Activated T-helper 1 cell treated with anti-CD3 and anti-CD28 coated beads, Interleukin-2, amount 50 U/mL, for 16 hours (primary cell): Measurements from ENCODE around the gene RNU5D-1.
A peak's percentile ranks its signal among the peaks of the same experiment; 100 is the strongest.
"Not testable (repeated sequence)": the region's sequence is repeated elsewhere in the genome, so short reads cannot be mapped to it uniquely, and the experiment has no call there.

Source experiments
- DNase-seq, 2 donors: peaks; one replicate each; pipeline ENCODE4 v3.0.0-alpha.2; 2020; ENCODE audit warnings: low read depth in 1 of 2, low spot score in 1 of 2

Gene RNU5D-1

DNA sequence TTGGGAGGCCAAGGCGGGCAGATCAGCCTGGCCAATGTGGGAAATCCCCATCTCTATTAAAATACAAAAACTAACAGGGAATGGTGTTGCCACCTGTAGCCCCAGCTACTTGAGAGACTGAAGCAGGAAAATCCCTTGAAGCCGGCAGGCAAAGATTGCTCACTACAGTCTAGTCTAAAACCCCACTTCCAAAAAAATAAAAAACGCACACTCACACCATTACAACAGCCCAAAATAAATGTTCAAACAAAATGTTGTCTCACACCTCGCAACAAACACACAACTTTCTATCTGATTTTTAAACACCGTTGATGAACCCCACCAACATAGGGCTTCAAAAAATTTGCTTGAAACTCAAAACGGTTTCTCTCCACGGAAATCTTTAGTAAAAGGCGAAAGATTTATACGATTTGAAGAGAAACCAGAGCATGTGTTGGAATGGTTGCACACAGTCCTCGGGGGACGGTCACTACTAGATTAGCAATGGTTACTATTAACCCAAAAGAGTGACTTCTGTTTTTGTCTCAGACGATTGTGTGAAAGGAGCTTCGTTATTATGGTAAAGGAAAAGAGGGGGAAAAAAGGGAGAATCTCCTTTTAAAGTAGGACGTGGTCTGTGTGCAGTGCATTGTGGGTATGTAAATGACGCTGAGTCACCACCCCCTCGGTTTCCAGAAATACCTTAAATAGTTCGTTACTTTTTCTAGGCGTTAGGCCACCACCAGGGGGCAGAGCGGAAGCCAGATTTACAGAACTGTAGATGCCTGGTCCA is at the start of gene RNU5D-1:
TSS of gene RNU5D-1 (minus strand) at position 430 of the 772 bp plus-strand sequence.
- peak; percentile 87 to 90 for DNase-seq

DNA sequence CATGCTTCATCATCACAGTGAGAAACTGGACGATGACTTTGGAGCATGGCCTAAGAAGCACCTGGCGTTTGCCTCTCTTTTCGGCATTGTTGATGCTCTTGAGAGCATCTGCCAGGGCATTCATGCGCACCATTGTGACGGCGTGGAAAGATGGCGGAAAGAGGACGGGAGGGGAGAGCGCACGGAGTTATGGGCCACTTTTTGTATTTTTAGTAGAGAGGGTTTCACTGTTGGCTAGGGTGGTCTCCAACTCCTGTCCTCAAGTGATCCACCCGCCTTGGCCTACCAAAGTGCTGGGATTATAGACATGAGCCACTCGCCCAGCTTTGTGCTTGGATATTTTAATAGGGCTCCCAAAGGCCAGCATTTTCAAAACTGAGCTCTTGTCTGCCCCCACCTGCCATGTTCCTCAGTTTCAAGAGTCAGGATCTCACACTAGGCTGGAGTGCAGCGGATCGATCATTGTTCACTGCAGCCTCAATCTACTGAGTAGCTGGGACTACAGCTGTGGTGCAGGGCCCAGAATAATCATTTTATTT is 49.7 kb upstream of the RNU5D-1 start:
- no peak for DNase-seq

DNA sequence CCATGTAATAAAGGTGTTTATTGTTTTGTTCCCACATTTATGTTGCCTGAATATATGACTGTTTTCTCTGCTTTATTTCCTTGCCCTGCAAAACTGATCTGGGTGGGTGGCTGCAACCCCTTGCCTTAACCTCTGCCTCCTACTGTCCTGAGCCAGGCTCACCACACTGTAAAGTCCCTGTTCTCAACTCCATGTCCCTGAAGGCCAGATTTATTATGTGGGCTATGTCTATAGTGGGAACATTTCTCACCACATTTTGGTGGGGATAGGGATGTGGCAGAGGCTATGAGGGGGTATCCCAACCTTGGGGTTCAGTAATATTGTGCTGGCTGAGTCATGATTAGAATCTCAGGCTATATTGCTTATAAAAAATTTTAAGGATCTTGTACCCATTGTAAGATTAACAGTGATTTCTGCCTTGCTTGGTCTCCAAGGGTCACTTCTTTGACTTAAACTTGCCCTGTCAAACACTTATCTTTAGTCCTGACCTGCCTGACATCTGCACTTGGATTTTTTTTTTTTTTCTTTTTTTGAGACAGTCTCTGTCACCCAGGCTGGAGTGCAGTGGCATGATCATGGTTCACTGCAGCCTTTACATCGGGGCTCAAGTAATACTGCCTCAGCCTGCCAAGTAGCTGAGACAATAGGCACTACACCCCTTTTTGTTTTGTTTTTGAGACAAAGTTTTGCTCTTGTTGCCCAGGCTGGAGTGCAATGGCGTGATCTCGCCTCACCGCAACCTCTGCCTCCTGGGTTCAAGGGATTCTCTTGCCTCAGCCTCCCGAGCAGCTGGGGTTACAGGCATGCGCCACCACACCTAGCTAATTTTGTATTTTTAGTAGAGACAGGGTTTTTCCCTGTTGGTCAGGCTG is 48.0 kb upstream of the RNU5D-1 start:
- no peak for DNase-seq

DNA sequence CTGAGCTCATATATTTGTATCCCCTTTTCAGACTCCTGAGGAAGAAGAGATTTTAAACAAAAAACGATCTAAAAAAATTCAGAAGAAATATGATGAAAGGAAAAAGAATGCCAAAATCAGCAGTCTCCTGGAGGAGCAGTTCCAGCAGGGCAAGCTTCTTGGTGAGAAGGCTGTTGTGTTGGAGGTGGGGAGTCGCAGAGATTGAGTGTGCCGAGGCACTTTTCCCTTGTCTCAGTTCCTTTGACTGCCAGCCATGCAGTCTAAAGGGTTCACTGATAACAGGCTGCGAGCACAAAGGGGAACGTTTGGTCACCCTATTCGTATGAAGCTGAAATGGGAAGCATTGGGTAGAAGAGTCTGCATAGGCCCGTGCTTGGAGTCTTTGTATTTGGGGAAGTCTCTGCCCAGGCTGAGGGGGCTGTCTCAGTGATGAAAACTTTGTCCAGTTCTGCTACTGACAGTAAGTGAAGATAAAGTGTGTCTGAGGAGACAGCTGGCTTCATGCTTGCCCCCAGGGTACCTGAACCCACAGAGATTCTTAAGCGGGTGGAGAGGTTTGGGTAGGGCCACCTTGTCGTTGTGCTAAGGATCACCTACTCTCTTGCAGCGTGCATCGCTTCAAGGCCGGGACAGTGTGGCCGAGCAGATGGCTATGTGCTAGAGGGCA is 47.1 kb upstream of the RNU5D-1 start:
- DNase-seq: no peak

DNA sequence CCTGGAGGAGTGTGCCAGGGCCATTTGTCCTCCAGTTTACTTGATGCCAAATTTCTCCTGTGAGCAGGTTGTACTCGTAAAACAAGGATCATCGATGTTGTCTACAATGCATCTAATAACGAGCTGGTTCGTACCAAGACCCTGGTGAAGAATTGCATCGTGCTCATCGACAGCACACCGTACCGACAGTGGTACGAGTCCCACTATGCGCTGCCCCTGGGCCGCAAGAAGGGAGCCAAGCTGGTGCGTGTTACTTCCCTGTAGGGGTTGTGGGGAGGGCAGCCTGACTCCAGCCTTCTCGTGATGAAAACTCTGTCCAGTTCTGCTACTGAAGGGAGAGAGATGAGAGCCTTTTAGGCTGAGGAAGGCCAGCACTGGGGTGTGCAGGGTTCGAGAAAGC is 46.6 kb upstream of the RNU5D-1 start:
- DNase-seq: no peak

- DNase-seq: no peak
Observed at GRCh38 chr1:44776730-44777068, 45.7 kb upstream of the RNU5D-1 start.

DNA sequence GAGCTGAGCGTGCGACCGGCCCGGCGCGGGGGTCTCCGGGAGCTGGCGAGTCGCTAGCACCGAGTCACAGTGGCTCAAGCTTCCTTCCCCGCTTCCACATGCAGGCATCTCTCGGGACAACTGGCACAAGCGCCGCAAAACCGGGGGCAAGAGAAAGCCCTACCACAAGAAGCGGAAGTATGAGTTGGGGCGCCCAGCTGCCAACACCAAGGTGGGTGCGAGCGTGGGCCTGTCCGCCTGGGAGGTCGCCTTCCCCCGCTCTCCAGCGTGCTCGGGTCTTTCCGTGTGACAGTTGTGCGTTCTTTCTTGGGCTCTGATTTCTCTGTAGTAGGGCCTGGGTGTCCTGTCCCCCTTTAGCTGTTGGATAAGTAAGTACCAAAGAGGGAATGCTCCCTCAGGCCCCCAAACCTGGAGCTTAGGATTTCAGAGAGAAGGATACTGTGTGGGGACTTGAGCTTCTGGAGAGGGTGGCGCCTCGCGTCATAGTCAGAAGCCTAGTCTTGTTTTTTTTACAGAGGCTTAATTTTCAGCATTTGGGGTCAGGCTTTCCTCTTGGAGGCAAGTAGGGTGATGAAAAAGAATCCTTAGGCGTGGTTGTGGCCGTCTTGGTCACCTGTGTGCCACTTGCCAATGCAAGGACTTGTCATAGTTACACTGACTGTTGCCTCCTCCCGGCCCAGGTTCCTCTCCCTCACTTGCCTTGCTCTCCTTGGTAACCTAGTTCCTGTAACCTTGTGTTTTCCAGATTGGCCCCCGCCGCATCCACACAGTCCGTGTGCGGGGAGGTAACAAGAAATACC is 45.2 kb upstream of the RNU5D-1 start:
- peak in 1 of 2 donors; percentile 23 for DNase-seq

DNA sequence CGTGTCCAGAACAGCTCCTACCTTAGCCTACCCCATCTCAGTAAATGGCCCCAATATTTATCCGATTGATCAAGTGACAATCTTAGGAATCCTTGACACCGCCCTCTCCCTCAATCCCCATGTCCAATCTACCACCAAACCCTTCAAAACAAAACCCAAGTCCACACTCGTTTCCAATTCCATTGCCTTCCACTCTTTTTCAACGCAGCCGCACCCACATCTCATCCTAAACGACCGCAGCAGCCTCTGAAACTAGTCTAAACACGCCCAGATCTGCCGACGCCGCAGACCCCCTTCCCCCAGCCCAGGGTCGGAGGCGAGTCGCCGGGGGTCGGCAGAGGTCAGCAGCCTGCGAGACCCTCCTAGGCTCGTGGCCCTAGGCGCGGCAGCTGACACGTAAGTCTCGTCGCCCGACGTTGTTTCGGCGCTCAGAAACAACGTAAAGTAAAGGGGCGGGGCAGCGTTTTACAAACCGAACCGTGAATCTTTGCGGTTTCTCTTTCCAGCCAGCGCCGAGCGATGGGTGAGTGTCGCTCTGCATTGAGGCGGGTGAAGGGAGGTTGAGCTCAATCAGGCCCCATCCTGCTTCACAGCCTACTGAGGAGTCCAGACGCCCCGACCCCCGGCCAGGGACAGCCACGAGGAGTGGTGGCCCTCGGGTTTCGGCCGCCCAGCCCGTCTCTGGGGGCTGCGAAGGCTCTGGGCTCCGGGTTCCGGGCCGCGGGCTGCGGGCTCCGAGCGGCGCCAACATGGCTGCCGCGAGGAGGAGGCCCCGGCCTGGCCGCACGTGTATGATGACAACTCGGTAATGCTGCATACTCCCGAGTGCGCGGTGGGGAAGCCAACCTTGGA is 44.3 kb upstream of the RNU5D-1 start, which contains the start of gene RPS8:
TSS of gene RPS8 (plus strand) at position 463 of the 852 bp plus-strand sequence. CDS start at position 520, 57 bp downstream.
- DNase-seq: peak; percentile 76 to 81

GRCh38 chr1:44766421-44766820 is 35.5 kb upstream of the RNU5D-1 start:
- not testable (repeated sequence) for DNase-seq

DNA sequence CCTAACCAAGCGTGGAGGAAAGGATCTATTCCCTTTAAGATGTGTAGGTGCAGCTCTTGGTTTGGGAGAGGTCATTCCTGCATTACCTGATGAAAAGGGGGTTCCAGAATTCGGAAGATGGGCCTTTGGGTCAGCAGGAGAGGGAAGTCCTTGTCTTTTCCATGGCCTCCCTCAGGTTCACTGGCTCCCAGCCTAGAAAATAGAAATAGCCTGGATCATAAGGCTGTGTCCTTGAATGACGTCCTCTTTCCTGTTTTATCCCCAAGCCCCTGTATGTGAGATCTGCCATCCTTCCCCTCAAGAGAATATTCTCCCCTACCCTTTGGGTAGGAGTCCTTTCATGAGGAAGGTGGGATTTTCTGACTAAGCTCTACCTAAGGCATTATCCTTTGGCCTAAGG is 29.9 kb upstream of the RNU5D-1 start:
- no peak for DNase-seq

- no peak for DNase-seq
Observed at GRCh38 chr1:44759077-44759476, 28.1 kb upstream of the RNU5D-1 start.

GRCh38 chr1:44757420-44757819 is 26.4 kb upstream of the RNU5D-1 start:
- no peak for DNase-seq

DNA sequence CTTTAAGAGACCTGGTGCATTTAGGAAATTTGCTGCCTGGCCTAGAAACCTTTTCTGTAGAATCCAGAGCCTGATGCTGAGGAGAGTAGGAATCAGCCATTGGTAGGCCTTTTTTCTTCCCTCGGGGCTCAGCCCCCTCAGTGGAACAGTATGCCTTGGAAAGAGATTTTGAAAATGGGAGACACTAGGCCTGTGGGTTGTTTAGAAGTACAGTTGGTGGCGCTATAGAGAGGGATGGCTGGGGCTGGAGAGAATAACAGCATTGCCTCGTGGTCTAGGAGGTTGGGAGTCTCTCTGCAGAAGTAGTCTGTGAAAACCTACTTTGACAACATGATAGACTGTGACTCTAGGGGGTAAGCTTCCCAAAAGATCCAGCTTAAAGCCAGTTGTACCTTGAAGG is 16.9 kb upstream of the RNU5D-1 start:
- DNase-seq: no peak

- DNase-seq: no peak
Observed at GRCh38 chr1:44743211-44743610, 12.2 kb upstream of the RNU5D-1 start.

GRCh38 chr1:44740179-44740617 is 9.2 kb upstream of the RNU5D-1 start:
- DNase-seq: no peak

GRCh38 chr1:44739307-44740178 is 8.6 kb upstream of the RNU5D-1 start, which contains the start of gene KIF2C:
KIF2C (plus strand) TSS chr1:44739837; CDS start chr1:44739933, 96 bp downstream.
- DNase-seq: peak; percentile 93 to 94

- DNase-seq: not testable (repeated sequence)
Observed at GRCh38 chr1:44738953-44739306, 8.0 kb upstream of the RNU5D-1 start.

DNA sequence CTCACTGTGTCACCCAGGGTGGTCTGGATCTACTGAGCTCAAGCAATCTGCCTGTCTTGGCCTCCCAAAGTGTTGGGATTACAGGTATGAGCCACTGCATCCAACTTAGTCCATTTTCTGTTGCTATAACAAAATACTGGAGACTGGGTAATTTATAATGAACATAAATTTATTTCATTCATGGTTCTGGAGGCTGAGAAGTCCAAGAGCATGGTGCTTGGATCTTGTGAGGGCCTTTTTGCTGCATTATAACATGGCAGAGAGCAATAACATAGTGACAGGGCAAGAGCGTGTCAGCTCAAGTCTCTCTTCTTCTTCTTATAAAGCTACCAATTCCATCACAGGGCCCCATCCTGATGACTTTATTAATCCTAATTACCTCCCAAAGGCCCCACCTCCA is 5.0 kb upstream of the RNU5D-1 start:
- no peak for DNase-seq

GRCh38 chr1:44733784-44734183 is 2.8 kb upstream of the RNU5D-1 start:
- no peak for DNase-seq
